Activated naive CD8-positive, alpha-beta T cell treated with anti-CD3 and anti-CD28 coated beads, Interleukin-2, amount 50 U/mL, for 24 hours (primary cell): Measurements from ENCODE around the gene ITIH5.

Experiments
- ATAC-seq: fragments of 150-1000 bp; cut with Tn5 transposase; one replicate; pipeline ENCODE4 v1.10.0; 2021
- DNase-seq: peaks from one replicate; pipeline ENCODE4 v3.0.0; 2021
- H3K27ac Mint-ChIP-seq: one replicate; pipeline ENCODE4 v1.8.0; 2021; ENCODE audit warnings: mild to moderate bottlenecking, mixed read lengths
- H3K27me3 Mint-ChIP-seq: one replicate; pipeline ENCODE4 v1.8.0; 2021; ENCODE audit warnings: mixed read lengths
- H3K36me3 Mint-ChIP-seq: one replicate; pipeline ENCODE4 v1.8.0; 2021; ENCODE audit warnings: low read depth, mixed read lengths
- H3K4me1 Mint-ChIP-seq: one replicate; pipeline ENCODE4 v1.8.0; 2021; ENCODE audit warnings: mixed read lengths
- H3K4me3 Mint-ChIP-seq: one replicate; pipeline ENCODE4 v1.8.0; 2021; ENCODE audit warnings: mild to moderate bottlenecking, moderate library complexity, mixed read lengths
- H3K9me3 Mint-ChIP-seq: one replicate; pipeline ENCODE4 v1.8.0; 2021; ENCODE audit warnings: mixed read lengths

ITIH5 gene

GRCh38 chr10:7626283-7626682 is 40.5 kb downstream of the ITIH5 start:
- no peak for DNase-seq
- H3K27me3 Mint-ChIP-seq = peaks cover 2% of the 10 kb centered on the region
- no peaks in the 10 kb centered on the region for H3K4me1 Mint-ChIP-seq

GRCh38 chr10:7625836-7626235 is 40.9 kb downstream of the ITIH5 start:
- no peak for ATAC-seq
- Mint-ChIP-seq H3K27ac (no peak overlapping the region), H3K4me3 (no peak overlapping the region), H3K36me3 (no peaks in the 10 kb centered on the region), H3K4me1 (no peaks in the 10 kb centered on the region), H3K9me3 (no peaks in the 10 kb centered on the region), H3K27me3 (peaks cover 2% of the 10 kb centered on the region)
- no peak for DNase-seq

More at GRCh38 chr10:7626283-7626682, 40.5 kb downstream of the ITIH5 start:
- H3K9me3 Mint-ChIP-seq = no peaks in the 10 kb centered on the region
- ATAC-seq = no peak
- no peak overlapping the region for H3K4me3 Mint-ChIP-seq
- no peak overlapping the region for H3K27ac Mint-ChIP-seq
- H3K36me3 Mint-ChIP-seq = no peaks in the 10 kb centered on the region

- Mint-ChIP-seq H3K9me3 (no peaks in the 10 kb centered on the region), H3K27me3 (peaks cover 2% of the 10 kb centered on the region), H3K36me3 (no peaks in the 10 kb centered on the region), H3K4me3 (no peak overlapping the region), H3K4me1 (no peaks in the 10 kb centered on the region), H3K27ac (no peak overlapping the region)
- ATAC-seq (no peak), DNase-seq (no peak)
Observed at GRCh38 chr10:7625009-7625408, 41.8 kb downstream of the ITIH5 start.

- ATAC-seq (no peak), DNase-seq (peak; percentile 12)
- no peaks in the 10 kb centered on the region for H3K9me3 Mint-ChIP-seq
- H3K27me3 Mint-ChIP-seq = peaks cover 2% of the 10 kb centered on the region
- no peak overlapping the region for H3K27ac Mint-ChIP-seq
- no peak overlapping the region for H3K4me3 Mint-ChIP-seq
- no peaks in the 10 kb centered on the region for H3K36me3 Mint-ChIP-seq
- H3K4me1 Mint-ChIP-seq = no peaks in the 10 kb centered on the region
Observed at GRCh38 chr10:7622969-7623368, 43.8 kb downstream of the ITIH5 start.

GRCh38 chr10:7618461-7618860 is 48.3 kb downstream of the ITIH5 start:
- ATAC-seq (no peak), DNase-seq (no peak)
- H3K36me3 Mint-ChIP-seq = no peaks in the 10 kb centered on the region
- peaks cover 4% of the 10 kb centered on the region for H3K27me3 Mint-ChIP-seq
- no peaks in the 10 kb centered on the region for H3K9me3 Mint-ChIP-seq
- no peaks in the 10 kb centered on the region for H3K4me1 Mint-ChIP-seq
- H3K27ac Mint-ChIP-seq = no peak overlapping the region
- H3K4me3 Mint-ChIP-seq = no peak overlapping the region

GRCh38 chr10:7611909-7612308 is 54.9 kb downstream of the ITIH5 start:
- Mint-ChIP-seq H3K36me3 (no peaks in the 10 kb centered on the region), H3K9me3 (no peaks in the 10 kb centered on the region), H3K4me1 (no peaks in the 10 kb centered on the region), H3K4me3 (no peak overlapping the region), H3K27me3 (peaks cover 2% of the 10 kb centered on the region), H3K27ac (no peak overlapping the region)
- ATAC-seq (no peak), DNase-seq (no peak)

- H3K27ac Mint-ChIP-seq = no peak overlapping the region
- H3K27me3 Mint-ChIP-seq = peaks cover under 1% of the 10 kb centered on the region
- H3K36me3 Mint-ChIP-seq = no peaks in the 10 kb centered on the region
- no peak for ATAC-seq
- no peak overlapping the region for H3K4me3 Mint-ChIP-seq
- DNase-seq = no peak
- H3K4me1 Mint-ChIP-seq = no peaks in the 10 kb centered on the region
- H3K9me3 Mint-ChIP-seq = no peaks in the 10 kb centered on the region
Observed at GRCh38 chr10:7610651-7611389, 55.9 kb downstream of the ITIH5 start.

GRCh38 chr10:7610026-7610425 is 56.7 kb downstream of the ITIH5 start:
- Mint-ChIP-seq H3K27me3 (peaks cover 1% of the 10 kb centered on the region), H3K4me1 (no peaks in the 10 kb centered on the region), H3K9me3 (no peaks in the 10 kb centered on the region), H3K27ac (no peak overlapping the region), H3K4me3 (no peak overlapping the region), H3K36me3 (no peaks in the 10 kb centered on the region)
- ATAC-seq = no peak
- DNase-seq = no peak

GRCh38 chr10:7609556-7609955 is 57.2 kb downstream of the ITIH5 start:
- ATAC-seq = no peak
- no peak for DNase-seq

GRCh38 chr10:7608001-7608400 is 58.8 kb downstream of the ITIH5 start:
- Mint-ChIP-seq H3K9me3 (no peaks in the 10 kb centered on the region), H3K4me1 (no peaks in the 10 kb centered on the region), H3K27ac (no peak overlapping the region), H3K36me3 (no peaks in the 10 kb centered on the region), H3K4me3 (no peak overlapping the region), H3K27me3 (peaks cover 2% of the 10 kb centered on the region)
- no peak for ATAC-seq
- no peak for DNase-seq

More at GRCh38 chr10:7609556-7609955, 57.2 kb downstream of the ITIH5 start:
- Mint-ChIP-seq H3K27ac (no peak overlapping the region), H3K4me3 (no peak overlapping the region), H3K27me3 (peaks cover 2% of the 10 kb centered on the region), H3K4me1 (no peaks in the 10 kb centered on the region), H3K9me3 (no peaks in the 10 kb centered on the region), H3K36me3 (no peaks in the 10 kb centered on the region)

GRCh38 chr10:7606951-7607404 is 59.8 kb downstream of the ITIH5 start:
- H3K27me3 Mint-ChIP-seq = peaks cover 2% of the 10 kb centered on the region
- no peak overlapping the region for H3K27ac Mint-ChIP-seq
- no peak overlapping the region for H3K4me3 Mint-ChIP-seq
- no peaks in the 10 kb centered on the region for H3K9me3 Mint-ChIP-seq
- H3K4me1 Mint-ChIP-seq = no peaks in the 10 kb centered on the region
- ATAC-seq = no peak
- H3K36me3 Mint-ChIP-seq = no peaks in the 10 kb centered on the region
- no peak for DNase-seq

GRCh38 chr10:7605565-7606295 is 61.0 kb downstream of the ITIH5 start:
- Mint-ChIP-seq H3K36me3 (no peaks in the 10 kb centered on the region), H3K27ac (no peak overlapping the region), H3K4me1 (no peaks in the 10 kb centered on the region)

GRCh38 chr10:7601023-7601656 is 65.6 kb downstream of the ITIH5 start:
- no peak for DNase-seq
- Mint-ChIP-seq H3K27ac (no peak overlapping the region), H3K36me3 (no peaks in the 10 kb centered on the region), H3K27me3 (peaks cover 4% of the 10 kb centered on the region), H3K4me3 (no peak overlapping the region), H3K9me3 (no peaks in the 10 kb centered on the region), H3K4me1 (no peaks in the 10 kb centered on the region)
- no peak for ATAC-seq

More at GRCh38 chr10:7605565-7606295, 61.0 kb downstream of the ITIH5 start:
- no peak for DNase-seq
- Mint-ChIP-seq H3K27me3 (peaks cover 2% of the 10 kb centered on the region), H3K9me3 (no peaks in the 10 kb centered on the region), H3K4me3 (no peak overlapping the region)
- ATAC-seq = no peak

GRCh38 chr10:7598771-7599170 is 68.0 kb downstream of the ITIH5 start:
- H3K4me3 Mint-ChIP-seq = no peak overlapping the region
- no peak for DNase-seq
- no peak for ATAC-seq
- H3K36me3 Mint-ChIP-seq = no peaks in the 10 kb centered on the region
- H3K4me1 Mint-ChIP-seq = no peaks in the 10 kb centered on the region
- no peaks in the 10 kb centered on the region for H3K9me3 Mint-ChIP-seq
- peaks cover 2% of the 10 kb centered on the region for H3K27me3 Mint-ChIP-seq
- H3K27ac Mint-ChIP-seq = no peak overlapping the region

GRCh38 chr10:7596356-7596755 is 70.4 kb downstream of the ITIH5 start:
- Mint-ChIP-seq H3K4me1 (no peaks in the 10 kb centered on the region), H3K9me3 (no peaks in the 10 kb centered on the region), H3K4me3 (no peak overlapping the region), H3K36me3 (no peaks in the 10 kb centered on the region), H3K27ac (no peak overlapping the region), H3K27me3 (peaks cover 2% of the 10 kb centered on the region)
- DNase-seq = no peak
- no peak for ATAC-seq
